GM12878 (cell line): Measurements from ENCODE around the gene FCN2. TPM values are rescaled to one million over a fixed set of nuclear protein-coding genes. Genes with fewer than 3 reads are reported as not detected.

Experiments used
- DPF2 ChIP-seq: fragments of 450-650 bp; IDR thresholded peaks from 2 replicates; pipeline ENCODE4 v1.6.1; 2017; ENCODE audit warnings: mild to moderate bottlenecking
- E2F4 ChIP-seq: IDR thresholded peaks from 2 replicates; pipeline ENCODE4 v1.6.1; 2012; ENCODE audit warnings: low read depth, low read length, improper control_type of control experiment
- EGR1 ChIP-seq, 2 experiments: IDR thresholded peaks; 1 replicate in 1 of 2; 2 replicates in 1 of 2; pipeline ENCODE4 v1.6.1; 2011 to 2012; ENCODE audit warnings: low read depth in 2 of 2, low read length in 2 of 2, borderline replicate concordance in 1 of 2, mild to moderate bottlenecking in 1 of 2, moderate library complexity in 1 of 2
- EP300 ChIP-seq, 2 experiments: fragments of 150-350 bp in 1 of 2; IDR thresholded peaks; 2 replicates each; pipeline ENCODE4 v1.6.1; 2011 to 2012; ENCODE audit warnings: low read depth in 2 of 2, low read length in 2 of 2, borderline replicate concordance in 1 of 2, improper control_type of control experiment in 1 of 2, inconsistent platforms in 1 of 2; ENCODE audit not compliant: control insufficient read depth in 1 of 2
- FOS ChIP-seq: IDR thresholded peaks from 3 replicates; pipeline ENCODE4 v1.6.1; 2011; ENCODE audit warnings: borderline replicate concordance; ENCODE audit not compliant: insufficient read length; ENCODE audit errors: extremely low read depth
- IRF4 ChIP-seq: IDR thresholded peaks from 2 replicates; pipeline ENCODE4 v1.6.1; 2011; ENCODE audit warnings: low read depth, low read length
- KAT2A ChIP-seq: conservative IDR thresholded peaks from 2 replicates; pipeline ENCODE4 v1.6.1; 2011; ENCODE audit warnings: low read depth, low read length; ENCODE audit not compliant: control insufficient read depth
- NR2C1 ChIP-seq: fragments of 450-650 bp; IDR thresholded peaks from 2 replicates; pipeline ENCODE4 v1.6.1; 2017; ENCODE audit warnings: antibody characterized with exemption, mild to moderate bottlenecking, moderate library complexity
- PAX5 ChIP-seq: IDR thresholded peaks from 2 replicates; pipeline ENCODE4 v1.6.1; 2011; ENCODE audit warnings: low read depth, low read length, borderline replicate concordance
- SMAD1 ChIP-seq: fragments of 450-650 bp; IDR thresholded peaks from 2 replicates; pipeline ENCODE4 v1.6.1; 2018; ENCODE audit warnings: mild to moderate bottlenecking, low read depth; ENCODE audit not compliant: partially characterized antibody
- SMC3 ChIP-seq: IDR thresholded peaks from 2 replicates; pipeline ENCODE4 v1.6.1; 2011; ENCODE audit warnings: low read length, improper control_type of control experiment, borderline replicate concordance
- USF1 ChIP-seq: IDR thresholded peaks from 2 replicates; pipeline ENCODE4 v1.6.1; 2011; ENCODE audit warnings: borderline replicate concordance, low read depth, mild to moderate bottlenecking, moderate library complexity, mixed read lengths, low read length; ENCODE audit not compliant: insufficient read depth; ENCODE audit errors: extremely low read length
- WRNIP1 ChIP-seq: IDR thresholded peaks from 2 replicates; pipeline ENCODE4 v1.6.1; 2011; ENCODE audit warnings: low read depth, low read length, improper control_type of control experiment, borderline replicate concordance
- ZBTB11 ChIP-seq: fragments of 450-650 bp; formaldehyde crosslinking; IDR thresholded peaks from 2 replicates; pipeline ENCODE4 v1.5.0; 2022; ENCODE audit warnings: mild to moderate bottlenecking, missing genetic modification characterization
- ZSCAN29 ChIP-seq: fragments of 450-650 bp; IDR thresholded peaks from 2 replicates; pipeline ENCODE4 v1.6.1; 2017; ENCODE audit warnings: mild to moderate bottlenecking, moderate library complexity
- polyA plus RNA-seq, 11 experiments: library from polyadenylated mRNA; depleted of rRNA in 4 of 11; unstranded in 6 of 11; stranded (reverse) in 5 of 11; fragments of >200 nt; fragmentation: Nextera tagmentation in 4 of 11; fragmentation: Illumina TruSeq in 1 of 11; extraction: Ambion mirVana in 4 of 11; extraction: Trizol in 1 of 11; gene quantifications; 1 replicate in 1 of 11; 2 replicates in 10 of 11; pipeline versions ENCODE4 v1.2.1 to v1.2.3, GENCODE V29; 2011 to 2016; ENCODE audit warnings: inconsistent platforms in 2 of 11, missing spikeins in 2 of 11, low read depth in 1 of 11
- total RNA-seq, 4 experiments: library from RNA; depleted of rRNA in 3 of 4; stranded (reverse); fragments of >200 nt in 3 of 4; fragmentation: Illumina TruSeq in 1 of 4; extraction: Trizol in 1 of 4; gene quantifications; 2 replicates each; pipeline versions ENCODE4 v1.2.1 to v1.2.3, GENCODE V29; 2013 to 2021
- TF ChIP-seq, protein P1 (sequence below): IDR thresholded peaks from 2 replicates; pipeline ENCODE4 v1.6.1; 2012; ENCODE audit warnings: improper control_type of control experiment, low read depth, low read length; ENCODE audit not compliant: insufficient replicate concordance

The FCN2 gene
- total and polyA plus RNA-seq, 10 of the 15 experiments (the other 5 are each of a cell fraction or from before 2014, with no cell fraction given): not detected

DNA sequence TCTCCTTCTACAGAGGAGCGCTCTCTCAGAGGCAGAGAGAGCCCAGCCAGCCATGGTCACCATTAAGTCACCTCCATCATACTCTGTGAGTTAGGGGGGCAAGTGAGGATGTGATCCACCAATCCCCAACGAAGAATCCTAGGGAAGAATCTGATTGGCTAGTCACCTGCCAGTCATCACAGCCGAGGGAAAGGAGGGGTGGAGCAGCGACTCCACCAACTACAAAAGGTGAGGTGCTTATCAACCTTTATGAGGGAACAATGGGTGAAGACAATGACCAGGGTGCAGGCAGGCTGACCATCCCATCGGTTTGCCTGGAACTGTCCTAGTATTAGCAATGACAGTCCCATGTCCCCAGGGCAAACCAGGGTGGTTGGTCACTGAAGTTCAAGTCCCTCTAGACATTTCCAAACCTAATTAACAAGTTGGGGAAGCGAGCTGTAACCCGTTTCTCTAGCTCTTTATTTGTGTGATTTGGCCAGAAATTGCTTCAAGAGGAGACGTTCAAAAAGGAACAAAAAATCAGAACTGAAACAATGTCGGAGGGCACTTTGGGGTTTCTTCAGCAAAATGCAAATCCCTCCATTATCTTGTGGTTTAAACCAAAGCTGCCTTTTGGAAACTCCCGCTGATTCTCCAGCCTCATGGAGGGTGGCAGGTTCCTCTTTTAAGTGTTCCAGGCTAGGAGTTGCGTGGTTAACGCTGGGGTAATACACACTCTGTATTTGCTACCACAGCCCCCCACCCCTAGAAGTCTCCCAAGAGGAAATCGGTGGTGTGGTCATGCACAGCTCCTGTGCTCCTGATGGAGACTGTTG lies 55.9 kb downstream of the FCN2 start (continued):
- TF ChIP-seq KAT2A (no peak), SMAD1 (no peak), NR2C1 (no peak), USF1 (no peak), EGR1 (IDR thresholded peaks at IDR 0.05; ENCODE audit: borderline replicate concordance in 1 of 2, low read depth in 2 of 2, low read length in 2 of 2) (no peak), EP300 (IDR thresholded peaks at IDR 0.05; ENCODE audit: borderline replicate concordance in 1 of 2, control insufficient read depth in 1 of 2, low read depth in 2 of 2, low read length in 2 of 2) (peak; percentile 50 to 69; a peak in 1 of 4 replicates), WRNIP1 (no peak), ZSCAN29 (peak; percentile 89), FOS (no peak), DPF2 (peak; percentile 87), IRF4 (no peak), PAX5 (peak; percentile 70; the same call in 1 of the 2 replicates), E2F4 (no peak), ZBTB11 (CRISPR knock-in tag) (no peak), SMC3 (no peak)
- TF ChIP-seq, protein P1, sequence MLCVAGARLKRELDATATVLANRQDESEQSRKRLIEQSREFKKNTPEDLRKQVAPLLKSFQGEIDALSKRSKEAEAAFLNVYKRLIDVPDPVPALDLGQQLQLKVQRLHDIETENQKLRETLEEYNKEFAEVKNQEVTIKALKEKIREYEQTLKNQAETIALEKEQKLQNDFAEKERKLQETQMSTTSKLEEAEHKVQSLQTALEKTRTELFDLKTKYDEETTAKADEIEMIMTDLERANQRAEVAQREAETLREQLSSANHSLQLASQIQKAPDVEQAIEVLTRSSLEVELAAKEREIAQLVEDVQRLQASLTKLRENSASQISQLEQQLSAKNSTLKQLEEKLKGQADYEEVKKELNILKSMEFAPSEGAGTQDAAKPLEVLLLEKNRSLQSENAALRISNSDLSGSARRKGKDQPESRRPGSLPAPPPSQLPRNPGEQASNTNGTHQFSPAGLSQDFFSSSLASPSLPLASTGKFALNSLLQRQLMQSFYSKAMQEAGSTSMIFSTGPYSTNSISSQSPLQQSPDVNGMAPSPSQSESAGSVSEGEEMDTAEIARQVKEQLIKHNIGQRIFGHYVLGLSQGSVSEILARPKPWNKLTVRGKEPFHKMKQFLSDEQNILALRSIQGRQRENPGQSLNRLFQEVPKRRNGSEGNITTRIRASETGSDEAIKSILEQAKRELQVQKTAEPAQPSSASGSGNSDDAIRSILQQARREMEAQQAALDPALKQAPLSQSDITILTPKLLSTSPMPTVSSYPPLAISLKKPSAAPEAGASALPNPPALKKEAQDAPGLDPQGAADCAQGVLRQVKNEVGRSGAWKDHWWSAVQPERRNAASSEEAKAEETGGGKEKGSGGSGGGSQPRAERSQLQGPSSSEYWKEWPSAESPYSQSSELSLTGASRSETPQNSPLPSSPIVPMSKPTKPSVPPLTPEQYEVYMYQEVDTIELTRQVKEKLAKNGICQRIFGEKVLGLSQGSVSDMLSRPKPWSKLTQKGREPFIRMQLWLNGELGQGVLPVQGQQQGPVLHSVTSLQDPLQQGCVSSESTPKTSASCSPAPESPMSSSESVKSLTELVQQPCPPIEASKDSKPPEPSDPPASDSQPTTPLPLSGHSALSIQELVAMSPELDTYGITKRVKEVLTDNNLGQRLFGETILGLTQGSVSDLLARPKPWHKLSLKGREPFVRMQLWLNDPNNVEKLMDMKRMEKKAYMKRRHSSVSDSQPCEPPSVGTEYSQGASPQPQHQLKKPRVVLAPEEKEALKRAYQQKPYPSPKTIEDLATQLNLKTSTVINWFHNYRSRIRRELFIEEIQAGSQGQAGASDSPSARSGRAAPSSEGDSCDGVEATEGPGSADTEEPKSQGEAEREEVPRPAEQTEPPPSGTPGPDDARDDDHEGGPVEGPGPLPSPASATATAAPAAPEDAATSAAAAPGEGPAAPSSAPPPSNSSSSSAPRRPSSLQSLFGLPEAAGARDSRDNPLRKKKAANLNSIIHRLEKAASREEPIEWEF: no peak
